HG03432 (cell line): ENCODE measurements around the gene NOSTRIN.

Experiments
- ATAC-seq: cut with Tn5 transposase; IDR thresholded peaks from one replicate; pipeline ENCODE4 v1.9.1; 2021; ENCODE audit warnings: mild to moderate bottlenecking, moderate library complexity; ENCODE audit not compliant: unreplicated experiment

Gene NOSTRIN

GRCh38 chr2:168814939-168815907 is 12.8 kb downstream of the NOSTRIN start:
- ATAC-seq = no peak

GRCh38 chr2:168816369-168816768 is 13.9 kb downstream of the NOSTRIN start:
- ATAC-seq = no peak

DNA sequence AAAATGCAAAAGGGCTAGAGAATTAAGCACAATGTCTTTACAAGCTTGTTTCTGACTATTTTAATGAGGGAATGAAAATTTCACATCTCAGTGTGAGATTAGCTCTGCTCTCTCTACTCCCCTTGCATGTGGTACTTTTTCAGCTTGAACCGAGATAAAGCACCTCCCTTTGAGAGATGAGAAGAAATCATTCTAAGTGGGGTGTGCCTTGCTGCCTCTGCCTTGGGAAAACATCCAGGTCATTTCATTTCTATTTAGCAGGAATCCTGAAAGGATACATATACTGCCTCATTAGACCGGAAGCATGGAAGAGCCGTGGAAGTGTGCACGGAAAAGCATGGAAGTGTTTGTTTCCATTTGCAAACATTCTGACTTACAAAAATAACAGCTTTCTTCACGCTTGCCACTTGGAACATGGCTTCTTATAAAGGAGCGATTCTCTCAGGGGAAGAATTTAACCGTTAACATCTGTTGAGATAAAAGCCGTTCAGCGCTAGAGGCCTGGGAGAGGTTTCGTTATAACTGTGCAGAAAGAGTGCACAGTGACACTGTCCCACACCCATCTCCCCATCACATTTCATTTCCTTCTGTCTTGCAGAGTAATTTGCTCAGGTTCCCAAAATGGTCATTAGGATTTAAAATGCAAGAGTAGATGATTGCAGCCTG is 16.7 kb downstream of the NOSTRIN start:
- no peak for ATAC-seq

DNA sequence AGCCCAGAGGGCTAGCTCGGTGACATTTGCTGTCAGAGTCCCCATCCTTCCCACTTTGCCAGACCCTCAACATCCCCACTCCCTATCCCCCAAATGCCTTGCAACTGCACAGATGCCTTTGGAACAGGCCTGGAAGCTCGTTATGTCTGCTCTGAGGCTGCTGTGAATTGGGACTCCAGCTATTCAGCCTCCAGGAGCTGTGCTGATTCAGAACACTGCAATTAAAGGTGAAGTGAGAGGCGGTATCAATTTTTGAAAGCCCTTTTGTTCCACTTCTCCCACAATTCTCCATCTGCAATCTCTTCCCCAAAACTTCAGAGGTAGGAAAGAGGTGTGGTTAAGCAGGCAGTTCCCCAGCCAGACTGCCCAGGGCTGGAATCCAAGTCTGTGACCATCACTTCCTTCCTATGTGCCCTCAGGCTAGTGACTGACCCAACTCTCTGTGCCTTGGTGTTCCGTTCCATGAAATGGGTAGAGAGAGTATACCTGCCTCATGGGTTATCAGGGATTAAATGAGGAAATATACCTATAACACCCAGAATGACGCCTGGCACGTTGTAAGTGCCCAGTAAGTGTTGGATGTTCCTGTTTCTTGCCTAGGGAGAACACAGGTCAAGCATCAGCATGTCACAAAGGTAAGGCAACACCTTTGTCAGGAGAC is 17.5 kb downstream of the NOSTRIN start:
- no peak for ATAC-seq

- no peak for ATAC-seq
Observed at GRCh38 chr2:168821577-168821976, 19.1 kb downstream of the NOSTRIN start.

GRCh38 chr2:168821992-168822391 is 19.6 kb downstream of the NOSTRIN start:
- ATAC-seq = no peak

DNA sequence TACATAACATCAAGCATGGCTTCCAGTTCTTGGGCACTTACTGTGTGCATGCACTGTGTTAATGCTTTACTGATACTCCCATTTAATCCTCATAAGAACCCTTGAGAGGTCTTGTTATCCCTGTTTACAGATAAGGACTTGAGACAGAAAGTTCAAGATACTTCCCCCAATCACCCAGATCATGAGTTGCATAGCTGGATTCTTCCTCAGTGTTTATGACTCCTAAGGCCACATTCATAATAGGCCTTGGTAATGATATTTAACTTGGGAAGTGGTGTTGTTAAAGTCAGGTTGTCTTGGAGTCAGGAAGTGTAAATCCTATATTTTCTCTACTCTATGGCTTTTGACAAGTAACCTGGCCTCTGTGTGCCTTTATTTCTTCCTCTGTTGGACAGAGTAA is 22.7 kb downstream of the NOSTRIN start:
- ATAC-seq = no peak

- no peak for ATAC-seq
Observed at GRCh38 chr2:168830958-168831357, 28.5 kb downstream of the NOSTRIN start.

- no peak for ATAC-seq
Observed at GRCh38 chr2:168831662-168832061, 29.2 kb downstream of the NOSTRIN start.

- ATAC-seq = no peak
Observed at GRCh38 chr2:168835969-168836368, 33.5 kb downstream of the NOSTRIN start.

DNA sequence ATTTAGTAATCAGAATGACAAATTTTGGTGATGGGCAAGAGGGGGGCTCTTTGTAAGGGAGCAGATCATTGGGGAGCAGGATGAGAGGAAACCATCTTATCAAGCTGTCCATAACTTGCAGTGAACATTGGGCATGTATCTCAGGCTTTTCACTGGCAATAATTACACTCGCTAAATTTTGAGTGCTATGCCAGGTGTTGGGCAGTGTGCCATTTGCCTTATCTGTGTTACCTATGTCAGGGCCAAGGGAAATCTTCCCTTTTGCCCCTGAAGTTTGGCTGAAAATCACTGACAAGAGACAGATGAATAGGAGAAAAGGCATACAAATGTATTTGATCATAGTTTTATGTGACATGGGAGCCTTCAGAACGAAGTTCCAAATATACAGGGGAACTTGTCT is 39.0 kb downstream of the NOSTRIN start:
- ATAC-seq = no peak

GRCh38 chr2:168843253-168843652 is 40.8 kb downstream of the NOSTRIN start:
- no peak for ATAC-seq

DNA sequence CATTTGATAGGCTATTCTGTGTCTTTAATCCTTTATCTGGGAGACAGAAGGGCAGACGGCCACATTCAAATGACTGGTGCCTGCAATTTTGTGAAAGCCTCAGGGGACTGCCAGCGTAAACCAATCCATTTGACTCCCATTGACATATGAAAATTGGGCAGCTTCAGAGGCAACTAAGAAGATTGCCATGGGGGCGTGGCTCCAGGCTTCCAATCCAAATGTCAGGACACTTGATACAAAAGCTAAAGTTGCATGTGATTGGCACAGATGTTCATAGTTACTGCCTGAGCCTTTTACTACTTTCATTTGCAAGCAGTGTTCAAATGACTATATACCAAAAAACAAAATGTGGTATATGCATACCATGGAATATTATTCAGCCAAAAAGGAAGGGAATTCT is 45.8 kb downstream of the NOSTRIN start:
- no peak for ATAC-seq

DNA sequence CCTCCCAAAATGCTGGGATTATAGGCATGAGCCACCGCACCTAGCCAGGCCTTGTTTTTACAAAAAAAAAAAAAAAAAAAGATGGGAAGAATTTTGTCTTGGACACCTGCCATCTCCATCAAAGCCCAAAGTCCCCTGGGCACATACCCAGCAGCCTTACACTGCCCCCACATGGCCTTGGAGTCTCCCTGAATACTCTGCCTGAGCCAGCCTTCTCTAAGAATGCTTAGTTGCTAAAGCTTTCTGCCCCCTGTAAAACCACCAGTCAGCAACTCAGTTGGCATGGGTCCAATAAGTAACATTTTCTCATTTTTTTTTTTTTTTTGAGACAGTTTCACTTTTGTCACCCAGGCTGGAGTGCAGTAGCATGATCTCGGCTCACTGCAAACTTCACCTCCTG is 47.2 kb downstream of the NOSTRIN start:
- peak; percentile 45 for ATAC-seq

- no peak for ATAC-seq
Observed at GRCh38 chr2:168850846-168851245, 48.4 kb downstream of the NOSTRIN start.

- ATAC-seq = no peak
Observed at GRCh38 chr2:168851674-168852320, 49.4 kb downstream of the NOSTRIN start.

DNA sequence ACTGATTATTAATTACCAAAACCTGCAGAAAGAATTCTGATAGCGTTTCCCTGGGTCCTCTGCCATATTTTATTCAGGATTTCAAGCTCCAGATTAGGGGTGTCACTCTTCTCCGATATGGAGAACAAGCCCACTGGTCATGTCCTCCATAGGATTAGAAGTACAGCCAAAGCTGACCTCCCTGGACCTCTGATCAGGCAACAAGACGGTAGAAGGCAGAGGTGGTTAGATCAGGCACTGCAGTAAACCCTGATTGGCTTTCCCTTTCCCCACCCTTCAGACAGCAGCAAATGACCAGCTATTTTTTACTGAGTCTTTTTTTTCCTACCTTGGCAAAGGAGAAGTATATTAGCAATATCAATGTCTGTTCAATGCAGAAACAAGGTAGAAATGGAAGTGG is 50.0 kb downstream of the NOSTRIN start:
- ATAC-seq = no peak

- ATAC-seq = no peak
Observed at GRCh38 chr2:168853471-168853870, 51.0 kb downstream of the NOSTRIN start.

GRCh38 chr2:168854651-168855050 is 52.2 kb downstream of the NOSTRIN start:
- ATAC-seq = no peak

DNA sequence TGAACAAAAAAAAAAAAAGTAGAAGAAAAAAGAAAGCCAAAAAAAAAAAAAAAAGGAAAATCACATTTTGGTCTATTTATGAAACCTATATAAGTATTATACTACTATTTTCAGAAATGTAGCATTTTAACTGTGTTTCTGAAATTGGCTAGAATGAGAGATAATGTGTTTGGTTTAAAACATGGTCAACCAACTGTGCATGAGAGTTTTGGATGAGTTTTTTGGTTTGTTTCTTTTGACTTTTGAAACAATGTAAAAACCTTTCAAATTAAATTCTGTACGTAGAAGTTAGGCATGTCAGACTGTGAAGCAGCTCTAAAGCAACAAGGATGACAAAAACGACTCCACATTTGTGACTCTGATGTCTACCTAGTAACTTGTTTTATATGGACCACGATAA is 53.2 kb downstream of the NOSTRIN start:
- ATAC-seq = no peak

DNA sequence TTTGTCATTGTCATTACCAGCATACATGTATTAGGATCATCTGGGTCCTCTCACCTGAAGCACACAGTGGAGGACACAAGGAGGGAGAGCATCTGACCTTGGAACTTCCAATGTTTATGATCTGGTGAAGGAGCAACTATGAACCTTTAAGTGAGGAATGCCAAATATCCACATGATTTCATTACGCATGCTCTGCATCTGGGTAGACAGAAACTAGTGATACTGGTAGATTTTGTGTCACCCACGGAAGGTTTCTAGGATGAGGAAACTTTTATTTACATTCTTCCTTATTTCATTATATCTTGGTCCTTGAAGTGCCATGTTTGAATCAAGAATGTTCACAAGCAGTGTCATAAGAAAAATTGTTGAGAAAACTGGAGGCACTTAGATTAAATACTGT is 55.7 kb downstream of the NOSTRIN start:
- ATAC-seq = no peak
